RWPE1 (cell line): ENCODE data around the gene TOPORS.
A peak's percentile ranks its signal among the peaks of the same experiment; 100 is the strongest.
"Not testable (repeated sequence)": the region's sequence is repeated elsewhere in the genome, so short reads cannot be mapped to it uniquely, and the experiment has no call there.

ENCODE experiments used
- CTCF ChIA-PET: fragments of 350-600 bp; sonication (Branson Sonifier 250); formaldehyde crosslinking; extraction: SDS; loops from one replicate; lab custom pipeline; 2021; lab: Yijun Ruan, JAX
- POLR2A ChIA-PET: fragments of 400-600 bp; formaldehyde crosslinking; extraction: SDS; loops from one replicate; lab custom pipeline; 2020; ENCODE audit warnings: antibody characterized with exemption; ENCODE audit not compliant: low non-redundant PET; lab: Yijun Ruan, JAX
- DNase-seq: peaks from one replicate; pipeline ENCODE4 v3.0.0; 2012; ENCODE audit warnings: low spot score
- H3K27ac ChIP-seq: fragments of 450-650 bp; 2 replicates; pipeline ENCODE4 v1.5.1; 2017
- CTCF ChIP-seq: fragments of 450-650 bp; conservative IDR thresholded peaks from 2 replicates; pipeline ENCODE4 v1.5.1; 2017; ENCODE audit warnings: low read depth, mild to moderate bottlenecking

The TOPORS gene

GRCh38 chr9:32552172-32552872, at the start of gene TOPORS, which contains the start of gene SMIM27:
TOPORS (minus strand) TSS chr9:32552586; CDS start chr9:32552436, 150 bp downstream.
SMIM27 (plus strand) TSS chr9:32552327; CDS start chr9:32552435, 108 bp downstream.
- CTCF ChIA-PET: interaction anchor here (0.9 kb wide), 1 partner anchor 167 kb away, joined by 4 read pairs; no protein-coding TSS in a partner anchor
- no peak for TF ChIP-seq CTCF
- peak within 1 kb of the TSS; percentile 93 for H3K27ac ChIP-seq
- peak; percentile 95 for DNase-seq
- POLR2A ChIA-PET: interaction anchor here (0.7 kb wide), 1 partner anchor 644 kb away, joined by 8 read pairs; no protein-coding TSS in a partner anchor

DNA sequence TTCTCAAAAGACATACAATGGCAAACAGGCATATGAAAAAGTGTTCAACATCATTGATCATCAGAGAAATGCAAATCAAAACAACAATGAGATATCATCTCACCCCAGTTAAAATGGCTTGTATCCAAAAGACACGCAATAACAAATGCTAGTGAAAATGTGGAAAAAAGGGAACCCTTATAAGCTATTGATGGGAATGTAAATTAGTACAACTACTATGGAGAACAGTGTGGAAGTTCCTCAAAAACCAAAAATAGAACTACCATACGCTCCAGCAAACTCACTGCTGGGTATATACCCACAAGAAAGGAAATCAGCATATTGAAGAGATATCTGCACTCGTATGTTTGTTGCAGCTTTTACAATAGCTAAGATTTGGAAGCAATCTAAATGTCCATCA, 46.6 kb upstream of the TOPORS start:
- CTCF ChIA-PET: not testable (repeated sequence)

GRCh38 chr9:32596936-32597335, 44.5 kb upstream of the TOPORS start:
- CTCF ChIA-PET: interaction anchor here (0.6 kb wide), 1 partner anchor 259 kb away, joined by 3 read pairs; no protein-coding TSS in a partner anchor
- no peak for DNase-seq
- no peak for TF ChIP-seq CTCF
- no peak overlapping the region for H3K27ac ChIP-seq
- POLR2A ChIA-PET: no interaction called here

More for the DNA sequence above, 46.6 kb upstream of the TOPORS start:
- H3K27ac ChIP-seq, POLR2A ChIA-PET, DNase-seq: not testable (repeated sequence)

DNA sequence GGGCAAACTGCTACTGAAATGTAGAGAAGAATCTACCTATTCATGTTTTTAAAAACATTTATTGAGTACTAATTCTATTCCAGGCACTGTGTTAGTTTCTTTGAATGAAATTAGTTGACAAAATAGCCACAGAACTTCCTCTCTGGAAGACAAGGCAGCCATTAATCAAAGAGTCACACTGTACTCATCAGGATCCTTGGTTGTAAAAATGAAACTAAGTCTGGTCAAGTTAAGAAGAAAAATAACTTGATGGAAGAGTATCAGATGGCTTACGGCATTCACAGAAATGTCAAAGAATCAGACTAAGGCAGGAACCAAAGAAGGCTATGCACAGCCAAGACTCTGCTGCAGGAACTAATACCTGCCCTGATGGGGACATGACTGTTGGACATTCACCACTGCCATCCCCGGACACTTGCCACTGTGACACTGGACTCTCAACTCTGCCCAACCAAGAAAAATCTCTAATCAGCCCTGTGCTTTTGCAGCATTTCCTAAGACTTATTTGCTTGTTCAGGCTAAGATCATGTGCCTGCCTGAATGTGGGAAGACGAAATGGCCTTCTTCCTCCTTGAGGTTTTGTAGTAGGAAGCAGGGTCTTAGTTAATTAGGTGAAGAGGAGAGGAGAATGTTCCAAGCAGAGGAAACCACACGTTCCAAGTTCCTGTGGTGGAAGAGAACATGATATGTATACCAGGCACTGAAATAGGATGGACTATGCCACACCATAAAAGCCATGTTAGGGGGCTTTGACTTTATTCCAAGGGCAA, 43.9 kb upstream of the TOPORS start:
- no peak for DNase-seq
- H3K27ac ChIP-seq: no peak overlapping the region
- TF ChIP-seq CTCF: no peak
- ChIA-PET CTCF (interaction anchor here (0.6 kb wide), 1 partner anchor 260 kb away, joined by 3 read pairs; no protein-coding TSS in a partner anchor), POLR2A (no interaction called here)

DNA sequence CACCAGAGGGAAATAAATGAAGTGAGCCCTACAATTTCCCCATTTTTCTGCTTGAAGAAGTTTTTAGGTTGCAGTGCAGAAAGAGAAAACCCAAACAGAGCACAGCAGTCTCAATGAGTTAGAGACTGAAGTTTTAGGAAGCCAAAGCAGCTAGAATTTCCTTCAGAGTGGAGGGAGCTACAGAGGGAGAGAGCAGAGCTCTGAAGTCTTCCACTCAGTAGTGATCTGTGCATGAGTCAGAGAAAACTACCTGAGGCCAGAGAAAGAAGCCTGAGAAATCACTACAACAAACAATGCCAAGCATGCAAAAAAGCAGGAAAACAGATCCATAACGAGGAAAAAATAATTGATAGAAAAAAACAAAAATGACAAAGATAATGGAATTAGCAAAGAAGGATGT, 38.5 kb upstream of the TOPORS start:
- ChIA-PET CTCF (interaction anchor here (0.6 to 1.2 kb wide), 3 partner anchors 11 to 377 kb away, joined by 3 to 10 read pairs (median 5); no protein-coding TSS in a partner anchor), POLR2A (no interaction called here)
- H3K27ac ChIP-seq: no peak overlapping the region
- no peak for TF ChIP-seq CTCF
- DNase-seq: peak; percentile 65

DNA sequence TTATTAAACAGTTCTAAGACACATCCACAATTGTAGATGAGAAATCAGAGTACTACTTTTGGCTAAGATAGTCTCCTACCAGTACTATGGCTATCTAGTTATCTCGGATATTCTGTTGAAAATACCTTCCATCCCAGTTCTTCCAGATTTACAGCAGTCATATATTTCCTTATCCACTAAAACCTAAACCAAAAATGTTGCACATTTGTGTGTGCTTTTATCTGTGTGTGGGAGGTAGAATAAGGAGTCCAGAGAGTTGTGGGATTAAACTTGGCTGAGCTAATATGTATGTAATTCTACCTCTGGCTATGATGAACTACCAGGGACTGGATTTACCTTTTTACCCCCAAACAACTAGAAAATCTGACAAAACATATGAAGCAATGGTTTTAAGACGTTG, 38.1 kb upstream of the TOPORS start:
- ChIA-PET POLR2A (no interaction called here), CTCF (interaction anchor here (0.6 to 2.7 kb wide), 4 partner anchors 11 to 378 kb away, joined by 3 to 17 read pairs (median 8); no protein-coding TSS in a partner anchor)
- H3K27ac ChIP-seq: no peak overlapping the region
- DNase-seq: no peak
- TF ChIP-seq CTCF: no peak
